HT1080 (cell line): ENCODE measurements around the gene TOM1L2. TPM values are rescaled to one million over a fixed set of nuclear protein-coding genes. Genes with fewer than 3 reads are reported as not detected.
A peak's percentile ranks its signal among the peaks of the same experiment; 100 is the strongest.

Experiments used
- DNase-seq: peaks from one replicate; pipeline ENCODE4 v3.0.0-alpha.2; 2015; ENCODE audit warnings: low read depth
- polyA plus RNA-seq, 2 experiments: library from polyadenylated mRNA; depleted of rRNA; stranded (reverse); fragments of >200 nt; gene quantifications; 2 replicates each; pipeline ENCODE4 v1.2.3, GENCODE V29; 2015
- total RNA-seq: library from RNA; depleted of rRNA; stranded (reverse); fragments of >200 nt; shearing (Covaris generic); gene quantifications from 2 replicates; pipeline ENCODE4 v1.2.3, GENCODE V29; 2014; rRNA removed

TOM1L2 gene
- 13.5 and 17.5 TPM in 2 replicates for total RNA-seq
- polyA plus RNA-seq (2015; cell fraction: cytosol; rRNA removed): 14.8 and 21.7 TPM in 2 replicates
- polyA plus RNA-seq (2015; cell fraction: nucleus; rRNA removed): 38.6 and 45.3 TPM in 2 replicates

DNA sequence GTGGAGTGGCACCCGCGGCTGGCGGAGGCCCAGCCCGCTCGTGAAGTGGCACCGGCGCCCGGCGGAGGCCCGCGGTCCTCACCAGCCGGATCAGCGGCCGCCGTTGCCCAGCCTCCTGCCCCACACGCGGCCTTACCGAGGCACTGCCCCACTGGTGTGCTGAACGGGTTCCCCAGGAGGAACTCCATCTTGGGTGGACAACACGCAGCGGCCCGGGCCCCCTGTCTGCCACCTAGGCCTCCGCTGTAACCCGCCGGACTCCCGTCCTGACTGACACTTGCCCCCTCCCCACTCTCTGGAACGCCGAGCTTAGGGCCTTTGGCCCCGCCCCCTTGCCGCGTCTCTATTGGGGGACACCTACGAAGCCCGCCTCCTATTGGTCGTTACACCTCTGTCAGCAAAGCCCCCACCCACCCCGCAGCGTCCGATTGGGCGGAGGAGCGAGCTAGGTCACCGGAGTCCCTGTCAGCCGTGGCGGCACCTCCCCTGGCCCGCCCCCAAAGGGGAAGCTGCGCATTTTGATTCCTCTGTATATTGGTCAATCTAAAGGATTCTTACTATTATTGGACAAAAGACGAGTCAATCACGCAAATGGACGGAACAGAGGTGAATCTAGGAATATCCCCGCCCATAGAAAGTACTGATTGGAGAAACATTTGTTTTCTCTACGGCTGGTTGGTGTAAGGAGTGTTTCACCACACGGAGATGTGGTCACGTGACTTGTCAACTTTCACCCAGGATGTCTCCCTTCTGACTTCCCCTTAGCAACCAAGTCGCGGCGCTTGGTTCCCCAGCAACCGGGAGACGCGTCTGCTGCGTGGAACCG, at the start of gene TOM1L2, which contains the start of gene DRC3:
TOM1L2 (minus strand) TSS at position 275 of the 826 bp plus-strand sequence; CDS start at position 188, 87 bp downstream.
DRC3 (plus strand) TSS at position 737 of the 826 bp plus-strand sequence. CDS start 4,737 bp downstream, outside the sequence.
- peak; percentile 100 for DNase-seq

DNA sequence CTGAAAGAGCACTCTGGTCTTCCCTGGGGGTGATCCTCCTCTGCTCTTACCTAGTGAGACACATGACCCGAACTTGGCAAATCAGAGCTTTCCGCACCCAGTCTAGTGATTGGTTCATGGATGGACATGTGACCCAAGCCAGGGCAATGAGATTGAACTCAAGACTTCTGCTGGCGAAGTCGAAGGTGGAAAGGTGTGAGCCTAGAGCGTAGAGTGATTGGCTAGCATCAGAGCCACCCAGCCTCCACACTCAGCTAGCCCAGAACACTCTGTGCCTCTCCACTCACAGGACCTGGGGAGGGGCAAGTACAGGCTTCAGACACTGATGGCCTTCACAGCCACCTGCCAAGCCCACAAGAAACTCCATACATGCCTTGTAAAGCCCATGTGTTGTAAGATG, 49.2 kb upstream of the TOM1L2 start:
- DNase-seq: no peak

DNA sequence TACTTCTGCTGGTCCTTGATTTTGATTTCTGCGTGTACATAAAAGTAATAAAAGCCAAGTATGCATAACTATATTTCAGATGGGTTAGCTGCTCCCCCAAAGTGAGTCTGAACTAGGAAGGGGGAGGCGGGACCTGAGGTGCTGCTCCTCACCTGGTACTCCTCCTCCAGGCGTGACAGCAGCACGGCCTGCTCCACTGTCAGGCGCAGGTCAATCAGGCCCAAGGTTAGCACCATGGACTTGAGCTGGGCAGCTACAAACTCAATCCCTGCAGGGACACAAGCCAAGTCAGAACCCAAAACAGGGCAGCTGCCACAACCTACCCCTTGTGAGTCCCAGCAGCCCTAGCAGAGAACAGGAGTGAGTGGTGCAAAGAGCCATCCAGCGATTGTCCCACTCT, 48.8 kb upstream of the TOM1L2 start:
- no peak for DNase-seq

DNA sequence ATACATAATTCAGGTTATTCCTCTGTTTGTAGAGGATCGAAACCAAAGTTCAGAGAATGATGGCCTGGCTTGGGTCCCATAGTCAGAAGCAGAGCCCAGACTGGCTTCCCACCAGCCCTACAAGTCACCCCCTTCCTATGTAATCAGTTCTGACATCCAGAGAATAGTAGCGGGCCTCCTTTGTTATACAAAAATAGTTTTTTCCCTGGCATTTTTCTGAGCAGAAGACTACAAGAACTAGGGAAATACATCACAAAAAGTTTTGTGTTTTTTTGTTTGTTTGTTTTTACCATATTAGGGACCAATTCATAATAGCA, 47.6 kb upstream of the TOM1L2 start:
- no peak for DNase-seq

DNA sequence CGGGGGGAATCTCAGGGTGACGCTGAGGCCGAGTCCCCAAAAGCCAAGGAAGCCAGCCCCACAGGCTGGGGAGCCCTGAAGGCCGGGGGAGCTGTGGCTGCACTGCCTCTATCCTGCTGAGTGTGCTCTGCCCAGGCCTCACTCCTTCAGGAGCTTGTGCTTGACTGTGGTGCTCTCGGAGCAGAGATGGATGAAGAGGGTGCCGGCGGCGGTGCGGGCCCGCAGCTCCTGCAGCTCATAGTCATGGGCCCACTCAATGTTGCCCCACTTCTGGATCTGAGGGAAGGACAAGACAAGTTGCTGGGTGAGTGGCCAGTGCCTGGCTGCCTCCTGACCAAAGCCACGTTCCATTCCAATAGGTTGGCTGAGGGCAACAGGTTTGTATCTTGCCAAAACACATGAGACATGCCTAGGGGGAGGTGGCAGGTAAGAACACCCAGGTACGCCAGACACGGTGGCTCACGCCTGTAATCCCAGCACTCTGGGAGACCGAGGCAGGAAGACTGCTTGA, 46.3 kb upstream of the TOM1L2 start:
- DNase-seq: no peak

DNA sequence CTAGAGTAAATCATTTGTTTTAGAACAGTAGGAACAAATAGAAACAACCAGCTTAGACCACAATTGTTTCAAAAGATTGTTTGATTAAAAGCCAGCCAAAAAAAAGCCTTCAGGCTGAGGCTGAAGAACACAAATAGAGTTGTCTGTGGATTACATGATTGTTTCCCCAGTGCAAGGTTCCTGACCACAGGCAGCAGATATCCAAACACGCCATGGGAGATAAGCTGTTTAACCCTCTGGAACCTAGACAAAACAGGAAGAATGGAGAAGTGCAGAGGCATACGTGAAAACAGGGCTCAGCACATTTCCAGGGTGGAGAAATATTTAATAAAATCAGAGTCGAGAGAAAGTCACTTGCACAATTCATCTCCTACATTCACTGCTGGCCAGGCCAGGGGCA, 45.8 kb upstream of the TOM1L2 start:
- no peak for DNase-seq

DNA sequence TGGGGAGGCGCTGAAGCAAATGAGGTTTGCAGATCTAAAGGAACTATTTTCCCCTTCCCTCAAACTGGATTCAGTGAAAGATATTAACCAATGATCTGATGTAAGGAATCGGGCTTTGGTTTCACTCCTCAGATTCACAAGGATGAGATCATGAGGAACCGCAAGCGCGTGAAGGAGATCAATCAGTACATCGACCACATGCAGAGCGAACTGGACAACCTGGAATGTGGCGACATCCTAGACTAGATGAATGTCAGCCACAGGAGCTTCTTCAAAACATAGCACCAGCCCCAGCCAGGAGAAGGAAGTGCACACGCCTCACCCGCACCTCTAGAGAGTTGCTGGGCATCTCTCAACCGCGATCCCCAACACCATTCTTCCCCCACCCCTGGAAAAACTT, 44.2 kb upstream of the TOM1L2 start:
- DNase-seq: no peak

DNA sequence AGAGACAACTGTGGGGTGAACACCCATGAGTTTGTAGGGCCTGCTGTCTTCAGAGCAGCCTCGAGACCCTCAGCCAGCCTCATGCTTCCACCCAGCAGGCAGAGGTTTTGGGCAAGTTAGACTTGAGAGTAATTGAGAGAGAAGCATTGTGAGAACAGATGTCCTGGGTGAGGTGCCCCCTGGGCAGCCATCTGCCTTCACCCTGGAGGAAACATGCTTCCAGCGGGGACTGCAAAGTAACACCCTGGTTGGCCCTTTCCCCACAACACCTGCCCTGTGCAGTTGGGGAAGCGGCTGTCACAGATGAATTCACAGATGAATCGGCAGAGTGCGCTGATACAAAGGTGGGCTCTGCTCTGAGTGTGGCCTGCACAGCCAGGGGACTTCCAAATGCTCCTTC, 43.4 kb upstream of the TOM1L2 start:
- DNase-seq: no peak

DNA sequence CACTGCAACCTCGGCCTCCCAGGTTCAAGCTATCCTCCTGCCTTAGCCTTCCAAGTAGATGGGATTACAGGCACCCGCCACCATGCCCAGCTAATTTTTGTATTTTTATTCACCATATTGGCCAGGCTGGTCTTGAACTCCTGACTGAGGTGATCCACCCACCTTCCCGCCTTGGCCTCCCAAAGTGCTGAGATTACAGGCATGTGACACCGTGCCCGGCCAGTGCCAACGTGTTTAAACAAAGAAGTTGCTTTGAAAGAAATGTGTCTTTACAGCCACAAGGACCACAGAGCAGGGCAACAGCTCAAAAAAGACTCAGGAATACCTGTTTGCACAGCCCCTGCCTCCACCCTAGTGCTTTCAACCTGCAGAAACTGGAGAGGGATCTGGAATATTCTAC, 41.8 kb upstream of the TOM1L2 start:
- DNase-seq: no peak

DNA sequence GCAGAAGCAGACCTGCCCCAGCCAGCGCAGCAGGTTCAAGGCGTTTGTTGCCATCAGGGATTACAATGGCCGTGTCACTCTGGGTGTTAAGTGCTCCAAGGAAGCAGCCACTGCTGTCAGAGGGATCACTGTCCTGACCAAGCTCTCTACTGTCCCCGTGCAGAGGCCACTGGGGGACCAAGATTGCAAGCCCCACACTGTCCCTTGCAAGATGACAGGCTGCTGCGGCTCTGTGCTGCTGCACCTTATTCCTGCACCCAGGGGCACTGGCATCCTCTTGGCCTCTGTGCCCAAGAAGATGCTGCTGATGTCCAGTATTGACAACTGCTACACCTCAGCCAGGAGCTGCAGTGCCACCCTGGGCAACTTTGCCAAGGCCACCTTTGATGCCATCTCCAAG, 39.1 kb upstream of the TOM1L2 start:
- no peak for DNase-seq

DNA sequence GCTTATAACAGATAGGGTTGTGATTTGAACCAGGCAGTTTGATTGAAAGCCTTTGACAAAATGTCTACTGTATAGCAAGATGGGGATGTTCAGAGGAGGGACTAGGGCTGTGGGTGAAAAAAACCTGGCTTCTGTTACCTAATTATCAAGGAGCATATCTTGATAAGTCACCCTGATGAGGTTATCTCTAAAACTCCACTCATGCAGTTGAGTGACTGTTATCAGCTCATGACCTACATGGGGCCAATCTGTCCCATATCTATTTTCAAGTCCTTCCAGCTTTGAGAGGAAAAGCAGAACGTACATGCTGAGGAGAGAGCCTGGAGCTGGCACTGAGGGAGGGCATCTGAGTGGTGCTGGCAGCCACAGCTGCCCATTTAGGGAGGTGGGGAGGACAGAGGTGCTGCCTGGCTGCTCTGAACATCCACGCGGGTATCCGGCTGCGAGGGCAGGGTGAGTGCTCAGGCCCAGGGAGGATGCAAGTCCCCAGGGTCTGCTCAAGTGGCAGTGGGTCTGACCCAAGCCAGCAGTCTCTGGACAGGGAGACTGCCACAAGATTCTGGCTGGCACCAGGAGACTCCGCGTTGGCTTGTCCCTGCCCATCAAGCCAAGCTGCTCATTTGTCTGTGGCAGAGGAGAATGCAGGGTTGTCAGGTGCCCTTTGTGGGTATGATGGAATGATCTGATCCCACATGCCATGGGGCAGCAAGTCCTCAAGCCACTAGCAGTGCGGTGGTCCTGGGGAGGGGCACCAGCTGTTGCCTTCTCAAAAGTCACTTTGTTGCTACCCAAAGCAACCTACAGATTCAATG, 37.6 kb upstream of the TOM1L2 start:
- no peak for DNase-seq

DNA sequence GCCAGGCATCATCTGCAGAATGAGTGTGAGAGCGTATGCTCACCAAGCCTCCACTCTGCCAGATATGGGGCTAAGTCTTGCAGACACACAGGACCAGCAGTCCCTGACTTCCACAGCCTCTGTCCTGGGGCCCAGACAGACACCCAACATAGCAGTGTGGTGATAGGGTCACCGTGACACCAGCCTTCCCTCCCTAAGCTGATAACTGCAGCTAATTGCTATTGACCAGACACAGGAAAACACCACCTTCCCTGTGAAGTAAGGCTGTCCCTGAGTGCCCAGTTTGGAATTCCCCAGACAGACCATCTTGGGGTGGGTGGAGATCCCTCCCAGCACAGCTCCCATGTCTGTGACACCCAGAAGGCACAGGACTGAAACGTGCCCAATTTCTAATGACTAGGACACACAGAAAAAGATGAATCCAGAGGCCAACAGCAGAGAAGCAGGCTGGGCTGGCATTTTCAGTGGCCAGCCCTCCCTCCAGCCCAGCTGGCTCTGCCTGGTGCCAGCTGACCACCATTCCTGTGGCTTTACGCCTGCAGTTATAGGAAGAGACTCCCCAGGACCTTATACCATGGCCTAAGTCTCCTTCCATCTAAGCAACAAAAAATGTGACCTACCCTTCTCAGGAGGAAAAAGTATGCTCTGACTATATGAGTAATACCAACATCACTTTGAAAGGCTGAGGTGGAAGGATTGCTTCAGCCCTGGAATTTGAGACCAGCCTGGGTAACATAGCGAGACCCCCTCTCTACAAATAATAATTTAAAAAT, 36.5 kb upstream of the TOM1L2 start:
- peak; percentile 88 for DNase-seq

DNA sequence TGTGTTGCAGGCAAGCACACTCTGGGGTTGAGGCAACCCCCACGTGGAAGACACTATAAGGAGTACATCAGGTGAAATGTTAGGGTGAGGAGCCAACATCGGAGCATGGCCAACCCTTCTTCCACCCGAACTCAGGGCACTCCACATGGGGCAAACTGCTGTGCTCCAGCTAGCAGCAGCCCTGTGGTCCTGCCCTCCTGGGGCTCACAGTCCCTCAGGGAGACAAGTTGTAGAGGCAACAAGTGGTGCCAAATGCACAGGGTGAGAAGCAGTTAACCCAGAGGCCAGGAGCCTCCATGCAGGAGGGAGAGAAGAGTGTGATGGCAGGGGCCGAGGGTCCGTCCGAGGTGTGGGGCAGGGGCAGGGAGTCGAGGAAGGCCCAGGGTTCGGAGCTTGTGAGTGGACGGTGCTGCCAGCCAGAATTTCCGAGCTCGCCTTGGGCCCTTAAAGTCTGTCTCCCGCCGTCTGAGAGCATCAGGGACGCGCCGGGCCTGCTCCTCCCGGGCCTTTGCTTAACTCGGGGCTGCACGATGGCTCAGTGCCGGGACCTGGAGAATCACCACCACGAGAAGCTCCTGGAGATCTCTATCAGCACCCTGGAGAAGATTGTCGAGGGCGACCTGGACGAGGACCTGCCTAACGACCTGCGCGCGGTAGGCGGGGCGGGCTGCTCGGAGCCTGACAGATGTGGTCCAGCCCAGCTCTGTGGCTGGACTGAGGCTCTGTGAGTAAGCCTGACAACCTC, 34.5 kb upstream of the TOM1L2 start:
- no peak for DNase-seq

DNA sequence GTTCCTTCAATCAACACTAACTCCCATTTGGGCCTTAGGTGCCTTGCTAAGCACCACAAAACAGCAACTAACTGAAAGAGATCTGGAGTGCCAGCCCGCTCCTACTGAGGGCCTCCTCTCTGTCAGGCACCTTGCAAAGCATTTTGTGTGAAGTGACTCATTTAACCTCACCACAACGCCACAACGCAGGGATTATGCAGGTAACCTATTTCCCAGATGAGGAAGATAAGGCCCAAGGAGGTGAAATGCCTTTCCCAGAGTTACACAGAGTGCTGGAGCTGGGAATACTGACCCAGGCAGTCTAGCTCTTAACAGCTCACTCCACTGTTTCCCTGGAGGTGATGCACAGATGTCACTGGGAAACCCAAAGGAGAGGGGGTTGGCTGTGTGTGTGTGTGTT, 33.3 kb upstream of the TOM1L2 start:
- no peak for DNase-seq

DNA sequence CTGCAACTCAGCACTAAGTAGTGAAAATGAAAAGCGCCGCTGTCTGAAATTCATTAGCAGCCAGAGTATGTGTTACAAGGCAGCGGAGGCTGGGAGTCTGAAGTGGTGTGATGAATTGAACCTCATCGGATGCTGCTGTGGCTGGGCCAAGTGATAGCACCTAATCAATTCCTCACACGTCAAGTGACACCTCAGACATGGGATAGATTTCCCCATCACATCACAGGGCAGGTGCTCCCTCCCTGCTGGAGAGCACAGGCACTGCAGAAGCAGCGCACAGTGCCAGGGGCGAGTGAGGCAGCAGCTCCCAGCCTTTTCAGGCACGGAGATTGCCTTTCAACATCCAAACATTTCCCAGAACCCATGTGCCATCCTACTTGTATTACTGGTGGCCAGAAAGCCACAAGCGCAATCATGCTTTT, 32.7 kb upstream of the TOM1L2 start:
- no peak for DNase-seq

DNA sequence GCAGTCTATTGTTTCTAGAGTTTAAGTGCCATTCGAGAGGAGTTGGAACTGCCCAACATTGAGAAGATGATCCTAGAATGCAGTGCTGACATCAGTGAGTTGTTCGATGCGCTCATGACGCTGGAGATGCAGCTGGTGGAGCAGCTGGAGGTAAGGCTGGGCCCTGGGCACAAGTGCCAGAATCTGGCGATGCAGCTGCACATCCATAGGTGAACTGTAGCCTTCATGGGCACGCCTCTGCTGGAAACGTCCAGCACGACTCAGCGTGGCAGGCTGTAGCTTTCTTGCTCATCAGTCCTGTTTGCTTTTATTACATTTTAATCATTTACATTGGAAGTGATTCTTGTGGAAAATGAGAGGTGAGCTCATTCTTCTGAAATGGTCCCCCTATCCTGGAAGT, 32.1 kb upstream of the TOM1L2 start:
- DNase-seq: no peak

DNA sequence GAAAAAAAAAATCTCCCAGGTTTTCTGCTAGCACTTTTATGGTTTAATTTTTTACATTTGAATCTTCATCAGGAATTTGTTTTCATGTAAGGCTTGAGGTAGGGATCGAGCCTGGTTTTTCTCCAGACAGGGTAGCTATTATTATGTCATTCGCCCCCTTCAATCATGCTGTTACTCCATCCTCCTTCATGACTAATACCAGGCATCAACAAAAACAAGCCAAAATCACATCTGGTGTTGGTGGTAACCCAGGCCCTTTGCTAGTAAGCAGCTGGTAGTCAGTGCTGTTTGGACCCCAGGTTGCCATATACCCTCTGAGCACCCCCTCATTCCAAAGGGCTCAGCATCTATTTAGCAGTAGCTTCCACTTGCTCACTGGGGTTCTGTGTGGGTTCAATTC, 30.0 kb upstream of the TOM1L2 start:
- DNase-seq: no peak

DNA sequence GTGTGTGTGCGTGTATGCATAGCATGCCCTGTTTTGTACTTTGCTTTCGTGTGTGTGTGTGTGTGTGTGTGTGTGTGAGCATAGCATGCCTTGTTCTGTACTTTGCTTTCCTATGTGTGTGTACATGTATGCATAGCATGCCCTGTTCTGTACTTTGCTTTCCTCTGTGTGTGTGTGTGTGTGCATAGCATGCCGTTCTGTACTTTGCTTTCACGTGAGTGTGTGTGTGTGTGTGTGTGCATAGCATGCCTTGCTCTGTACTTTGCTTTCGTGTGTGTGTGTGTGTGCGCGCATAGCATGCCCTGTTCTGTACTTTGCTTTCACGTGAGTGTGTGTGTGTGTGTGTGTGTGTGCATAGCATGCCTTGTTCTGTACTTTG, 27.8 kb upstream of the TOM1L2 start:
- DNase-seq: no peak

DNA sequence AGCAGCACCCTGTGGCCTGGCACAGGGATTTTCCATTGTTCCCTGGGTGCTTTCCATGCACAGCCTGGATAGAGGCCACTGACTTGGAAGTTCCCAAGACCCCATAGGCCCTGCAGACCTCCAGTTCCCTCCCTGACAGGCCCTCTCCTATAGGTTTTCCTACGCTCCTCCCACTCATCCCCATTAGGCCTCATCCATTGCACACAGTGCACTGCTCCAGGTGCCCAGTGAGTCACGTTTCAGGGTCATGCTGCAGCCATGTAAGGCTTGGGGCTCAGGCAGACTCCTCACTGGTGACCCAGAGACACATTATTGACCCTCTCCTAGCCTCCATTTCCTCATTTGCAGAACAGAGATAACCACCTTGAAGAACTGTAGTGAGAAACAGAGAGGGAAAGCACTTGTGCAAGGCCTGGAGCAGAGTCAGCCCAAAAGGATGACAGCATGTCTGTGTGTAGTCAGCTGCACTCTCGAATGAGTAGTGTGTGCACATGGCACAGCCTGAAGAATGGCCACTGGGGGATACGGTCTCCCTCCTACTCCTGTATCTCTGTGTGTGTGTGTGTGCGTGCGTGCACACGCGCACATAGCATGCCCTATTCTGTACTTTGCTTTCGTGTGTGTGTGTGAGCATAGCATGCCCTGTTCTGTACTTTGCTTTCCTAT, 27.3 kb upstream of the TOM1L2 start:
- no peak for DNase-seq

DNA sequence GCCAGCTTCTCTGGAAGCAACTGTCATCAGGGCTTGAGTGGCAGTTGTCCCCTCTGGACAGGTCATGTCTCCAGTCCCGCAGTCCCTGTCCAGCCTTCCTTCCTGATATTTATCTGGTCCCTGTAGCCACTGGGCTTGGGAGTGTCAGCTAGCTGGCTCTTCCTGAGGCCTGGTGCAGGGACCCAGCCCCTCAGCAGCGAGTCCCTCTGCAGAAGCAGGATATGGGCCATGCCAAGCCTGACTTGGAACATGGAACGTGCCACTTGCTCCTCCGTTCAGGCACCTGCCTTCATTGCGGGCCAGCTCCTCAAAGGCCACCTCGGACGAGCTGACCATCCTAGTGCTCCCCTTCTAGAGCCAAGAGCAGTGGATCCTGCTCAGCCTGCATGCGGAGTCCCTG, 26.7 kb upstream of the TOM1L2 start:
- DNase-seq: no peak
